ENCODE data around the gene SDK1.

GRCh38 chr7:3931843-3932242 is 630.8 kb downstream of the SDK1 start:
- no peak for TF ChIP-seq CTCF (IDR thresholded peaks at IDR 0.05; ENCODE audit: borderline replicate concordance, extremely low read depth, low read length, poor library complexity, severe bottlenecking)
- no peak for TF ChIP-seq EZH2 (IDR thresholded peaks at IDR 0.05; ENCODE audit: borderline replicate concordance, low read depth, low read length, severe bottlenecking)
